Mesendoderm (in vitro differentiated cells): ENCODE results near the gene MAIP1.
"Not testable (repeated sequence)": the region's sequence is repeated elsewhere in the genome, so short reads cannot be mapped to it uniquely, and the experiment has no call there.

Source experiments
- DNase-seq: peaks from one replicate; pipeline ENCODE4 v3.0.0; 2013
- H2AK5ac ChIP-seq: 2 replicates; pipeline ENCODE4 v1.6.1; 2013; ENCODE audit warnings: low read length, inconsistent platforms
- H2BK120ac ChIP-seq: 2 replicates; pipeline ENCODE4 v1.6.1; 2013; ENCODE audit warnings: low read depth, mild to moderate bottlenecking, low read length, moderate library complexity, mixed read lengths
- H2BK15ac ChIP-seq: replicated peaks from 2 replicates; pipeline ENCODE4 v1.6.1; 2013; ENCODE audit warnings: low read depth, mild to moderate bottlenecking, moderate library complexity
- H2BK5ac ChIP-seq: 2 replicates; pipeline ENCODE4 v1.6.1; 2013; ENCODE audit warnings: low read length, inconsistent platforms
- H3K18ac ChIP-seq: 2 replicates; pipeline ENCODE4 v1.6.1; 2013; ENCODE audit warnings: mild to moderate bottlenecking, low read length, mixed read lengths
- H3K23ac ChIP-seq: one replicate; pipeline ENCODE4 v1.6.1; 2013; ENCODE audit warnings: low read length
- H3K27ac ChIP-seq: 2 replicates; pipeline ENCODE4 v1.5.1; 2013; ENCODE audit warnings: low read depth, mild to moderate bottlenecking, inconsistent platforms, low read length, moderate library complexity
- H3K27me3 ChIP-seq: 2 replicates; pipeline ENCODE4 v1.6.1; 2013; ENCODE audit warnings: low read length, control low read depth, mild to moderate bottlenecking, inconsistent platforms; ENCODE audit not compliant: insufficient read depth, poor library complexity
- H3K36me3 ChIP-seq: 2 replicates; pipeline ENCODE4 v1.6.1; 2013; ENCODE audit warnings: low read length, inconsistent platforms; ENCODE audit not compliant: control insufficient read depth, insufficient read depth
- H3K4ac ChIP-seq: one replicate; pipeline ENCODE4 v1.6.1; 2013; ENCODE audit warnings: low read depth, mild to moderate bottlenecking, low read length, moderate library complexity
- H3K4me1 ChIP-seq: 2 replicates; pipeline ENCODE4 v1.6.1; 2013; ENCODE audit warnings: low read depth, low read length, inconsistent platforms; ENCODE audit not compliant: control insufficient read depth
- H3K4me2 ChIP-seq: 2 replicates; pipeline ENCODE4 v1.6.1; 2013; ENCODE audit warnings: low read length
- H3K4me3 ChIP-seq: 2 replicates; pipeline ENCODE4 v1.5.1; 2013; ENCODE audit warnings: mild to moderate bottlenecking, low read length
- H3K56ac ChIP-seq: one replicate; pipeline ENCODE4 v1.6.1; 2013; ENCODE audit warnings: low read length
- H3K79me1 ChIP-seq: 2 replicates; pipeline ENCODE4 v1.6.1; 2013; ENCODE audit warnings: low read length, inconsistent platforms
- H3K79me2 ChIP-seq: 2 replicates; pipeline ENCODE4 v1.6.1; 2013; ENCODE audit warnings: mild to moderate bottlenecking, low read length; ENCODE audit not compliant: control insufficient read depth, insufficient read depth
- H3K9ac ChIP-seq: 2 replicates; pipeline ENCODE4 v1.6.1; 2013; ENCODE audit warnings: low read length, inconsistent platforms
- H4K5ac ChIP-seq: one replicate; pipeline ENCODE4 v1.6.1; 2013; ENCODE audit warnings: low read length
- H4K8ac ChIP-seq: one replicate; pipeline ENCODE4 v1.6.1; 2013; ENCODE audit warnings: low read depth, mild to moderate bottlenecking, control low read depth, low read length, moderate library complexity
- WGBS: extraction: QIAGEN DNeasy Blood & Tissue Kit; methylation state at CpG from one replicate; pipeline ENCODE4 v1.1.7; 2013; ENCODE audit warnings: low lambda C conversion rate, missing lambda C conversion rate; ENCODE audit not compliant: insufficient coverage; ENCODE audit errors: extremely low coverage; 5-methylcytosine and 5-hydroxymethylcytosine counted together

Gene MAIP1

GRCh38 chr2:199912553-199913114 lies 42.7 kb upstream of the MAIP1 start:
- H3K4me1 ChIP-seq, H3K36me3 ChIP-seq, H3K27ac ChIP-seq, H2BK5ac ChIP-seq, H2BK15ac ChIP-seq, H3K23ac ChIP-seq, H3K79me1 ChIP-seq, H3K18ac ChIP-seq, H2BK120ac ChIP-seq, DNase-seq, H3K27me3 ChIP-seq, H2AK5ac ChIP-seq, H4K8ac ChIP-seq, H3K4ac ChIP-seq, H4K5ac ChIP-seq: not testable (repeated sequence)
- H3K4me3 ChIP-seq, result peak overlapping the region; percentile 93
- peak overlapping the region; percentile 51 for H3K4me2 ChIP-seq
- peak overlapping the region; percentile 96 for H3K56ac ChIP-seq
- H3K79me2 ChIP-seq, result peaks cover 50% of the 10 kb centered on the region
- H3K9ac ChIP-seq, result peak overlapping the region; percentile 95
- no CpG with 5 or more reads among the region's 12 CpGs for WGBS

GRCh38 chr2:199914372-199914958 lies 40.9 kb upstream of the MAIP1 start:
- Histone ChIP-seq H4K8ac (no peak overlapping the region), H3K18ac (no peak overlapping the region), H2BK15ac (no peak overlapping the region), H3K4me2 (no peak overlapping the region), H4K5ac (no peak overlapping the region), H3K79me1 (peaks cover 3% of the 10 kb centered on the region), H2AK5ac (no peak overlapping the region), H3K79me2 (peaks cover 62% of the 10 kb centered on the region), H3K56ac (no peak overlapping the region), H2BK120ac (no peak overlapping the region), H3K36me3 (no peaks in the 10 kb centered on the region), H3K23ac (no peak overlapping the region), H3K27ac (no peak overlapping the region), H3K4me3 (no peak overlapping the region), H2BK5ac (no peak overlapping the region), H3K4me1 (no peaks in the 10 kb centered on the region), H3K4ac (no peak overlapping the region), H3K9ac (no peak overlapping the region), H3K27me3 (no peaks in the 10 kb centered on the region)
- DNase-seq, result no peak
- no CpG with 5 or more reads among the region's 2 CpGs for WGBS

GRCh38 chr2:199916980-199917379 lies 38.4 kb upstream of the MAIP1 start:
- no peaks in the 10 kb centered on the region for H3K27me3 ChIP-seq
- H3K4me1 ChIP-seq, result no peaks in the 10 kb centered on the region
- DNase-seq, result peak; percentile 26
- H3K4ac ChIP-seq, result no peak overlapping the region
- peaks cover 65% of the 10 kb centered on the region for H3K79me2 ChIP-seq
- WGBS, result no CpG with 5 or more reads among the region's 4 CpGs
- H2BK120ac ChIP-seq, result no peak overlapping the region
- H4K8ac ChIP-seq, result no peak overlapping the region
- no peak overlapping the region for H2AK5ac ChIP-seq
- no peaks in the 10 kb centered on the region for H3K36me3 ChIP-seq
- no peak overlapping the region for H3K4me3 ChIP-seq
- peaks cover 8% of the 10 kb centered on the region for H3K79me1 ChIP-seq
- H3K27ac ChIP-seq, result no peak overlapping the region
- H3K4me2 ChIP-seq, result no peak overlapping the region
- no peak overlapping the region for H3K9ac ChIP-seq
- H3K23ac ChIP-seq, result no peak overlapping the region
- H4K5ac ChIP-seq, result no peak overlapping the region
- no peak overlapping the region for H2BK15ac ChIP-seq
- no peak overlapping the region for H2BK5ac ChIP-seq
- no peak overlapping the region for H3K18ac ChIP-seq
- no peak overlapping the region for H3K56ac ChIP-seq

- Histone ChIP-seq H2BK15ac (no peak overlapping the region), H4K5ac (no peak overlapping the region), H3K4me1 (no peaks in the 10 kb centered on the region), H3K27ac (no peak overlapping the region), H3K27me3 (no peaks in the 10 kb centered on the region), H3K4me2 (no peak overlapping the region), H3K4me3 (no peak overlapping the region), H3K23ac (no peak overlapping the region), H2AK5ac (no peak overlapping the region), H3K79me2 (peaks cover 30% of the 10 kb centered on the region), H3K18ac (no peak overlapping the region), H3K9ac (no peak overlapping the region), H3K36me3 (no peaks in the 10 kb centered on the region), H3K79me1 (peaks cover 9% of the 10 kb centered on the region), H2BK5ac (no peak overlapping the region), H2BK120ac (no peak overlapping the region), H3K56ac (no peak overlapping the region), H4K8ac (no peak overlapping the region), H3K4ac (no peak overlapping the region)
- WGBS, result no CpG with 5 or more reads among the region's 5 CpGs
- DNase-seq, result peak; percentile 66
Measured at GRCh38 chr2:199922856-199923255, 32.5 kb upstream of the MAIP1 start.

- Histone ChIP-seq H3K4me3 (no peak overlapping the region), H2BK5ac (no peak overlapping the region), H3K4me1 (no peaks in the 10 kb centered on the region), H3K79me2 (peaks cover 24% of the 10 kb centered on the region), H2BK120ac (no peak overlapping the region), H2BK15ac (no peak overlapping the region), H2AK5ac (no peak overlapping the region), H3K27ac (no peak overlapping the region), H3K27me3 (no peaks in the 10 kb centered on the region), H4K5ac (no peak overlapping the region), H3K23ac (no peak overlapping the region), H3K18ac (no peak overlapping the region), H3K56ac (no peak overlapping the region), H4K8ac (no peak overlapping the region), H3K36me3 (no peaks in the 10 kb centered on the region), H3K4me2 (no peak overlapping the region), H3K9ac (no peak overlapping the region), H3K4ac (no peak overlapping the region), H3K79me1 (peaks cover 9% of the 10 kb centered on the region)
- no CpG with 5 or more reads among the region's 2 CpGs for WGBS
- DNase-seq, result no peak
Measured at GRCh38 chr2:199923924-199924323, 31.5 kb upstream of the MAIP1 start.

- Histone ChIP-seq H3K27me3 (no peaks in the 10 kb centered on the region), H4K8ac (no peak overlapping the region), H3K79me2 (peaks cover 12% of the 10 kb centered on the region), H3K56ac (no peak overlapping the region), H3K27ac (no peak overlapping the region), H3K36me3 (no peaks in the 10 kb centered on the region), H3K9ac (no peak overlapping the region), H3K4me1 (no peaks in the 10 kb centered on the region), H3K18ac (no peak overlapping the region), H3K23ac (no peak overlapping the region), H2BK15ac (no peak overlapping the region), H2AK5ac (no peak overlapping the region), H3K4ac (no peak overlapping the region), H3K4me3 (no peak overlapping the region), H2BK120ac (no peak overlapping the region), H2BK5ac (no peak overlapping the region), H3K4me2 (no peak overlapping the region), H3K79me1 (peaks cover 4% of the 10 kb centered on the region), H4K5ac (no peak overlapping the region)
- no CpG with 5 or more reads among the region's 1 CpG for WGBS
- no peak for DNase-seq
Measured at GRCh38 chr2:199926806-199927205, 28.6 kb upstream of the MAIP1 start.
